Measurements from ENCODE around the gene IL1R2. TPM values are rescaled to one million over a fixed set of nuclear protein-coding genes. Genes with fewer than 3 reads are reported as not detected.

IL1R2 gene
- total and polyA plus RNA-seq, 2 experiments from 2014 or later = not detected

DNA sequence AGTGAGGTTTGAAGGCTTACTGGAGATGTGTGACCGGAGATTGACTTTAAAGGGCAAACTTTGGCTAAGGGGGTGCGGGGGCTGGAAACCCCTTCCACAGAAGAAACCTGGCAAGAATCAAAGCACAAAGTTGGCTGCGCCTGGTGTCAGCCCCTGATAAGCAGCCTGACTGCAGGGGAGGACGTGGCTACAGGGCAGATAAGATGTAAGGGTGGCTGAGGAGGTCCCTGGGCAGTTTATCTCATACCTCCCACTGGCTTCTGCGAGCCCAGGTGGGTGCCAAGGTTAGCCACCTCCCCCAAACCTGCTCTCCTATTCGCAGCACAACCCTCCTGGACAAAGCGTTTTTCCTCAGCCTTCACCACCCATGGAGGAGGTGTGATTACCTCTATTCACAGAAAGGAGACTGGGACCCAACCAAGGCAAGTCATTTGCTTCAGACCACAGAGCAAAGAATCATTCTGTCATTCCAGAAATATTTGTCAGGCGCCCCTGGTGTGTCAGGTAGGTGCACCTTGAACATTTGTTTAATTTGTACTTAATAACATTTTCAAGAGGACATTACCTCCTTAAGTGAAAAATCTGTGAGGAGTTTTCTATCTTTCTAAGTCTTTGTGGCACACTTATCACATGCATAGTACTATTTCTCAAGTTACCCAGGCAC, 77.7 kb downstream of the IL1R2 start (continued):
- TF ChIP-seq, protein P1, sequence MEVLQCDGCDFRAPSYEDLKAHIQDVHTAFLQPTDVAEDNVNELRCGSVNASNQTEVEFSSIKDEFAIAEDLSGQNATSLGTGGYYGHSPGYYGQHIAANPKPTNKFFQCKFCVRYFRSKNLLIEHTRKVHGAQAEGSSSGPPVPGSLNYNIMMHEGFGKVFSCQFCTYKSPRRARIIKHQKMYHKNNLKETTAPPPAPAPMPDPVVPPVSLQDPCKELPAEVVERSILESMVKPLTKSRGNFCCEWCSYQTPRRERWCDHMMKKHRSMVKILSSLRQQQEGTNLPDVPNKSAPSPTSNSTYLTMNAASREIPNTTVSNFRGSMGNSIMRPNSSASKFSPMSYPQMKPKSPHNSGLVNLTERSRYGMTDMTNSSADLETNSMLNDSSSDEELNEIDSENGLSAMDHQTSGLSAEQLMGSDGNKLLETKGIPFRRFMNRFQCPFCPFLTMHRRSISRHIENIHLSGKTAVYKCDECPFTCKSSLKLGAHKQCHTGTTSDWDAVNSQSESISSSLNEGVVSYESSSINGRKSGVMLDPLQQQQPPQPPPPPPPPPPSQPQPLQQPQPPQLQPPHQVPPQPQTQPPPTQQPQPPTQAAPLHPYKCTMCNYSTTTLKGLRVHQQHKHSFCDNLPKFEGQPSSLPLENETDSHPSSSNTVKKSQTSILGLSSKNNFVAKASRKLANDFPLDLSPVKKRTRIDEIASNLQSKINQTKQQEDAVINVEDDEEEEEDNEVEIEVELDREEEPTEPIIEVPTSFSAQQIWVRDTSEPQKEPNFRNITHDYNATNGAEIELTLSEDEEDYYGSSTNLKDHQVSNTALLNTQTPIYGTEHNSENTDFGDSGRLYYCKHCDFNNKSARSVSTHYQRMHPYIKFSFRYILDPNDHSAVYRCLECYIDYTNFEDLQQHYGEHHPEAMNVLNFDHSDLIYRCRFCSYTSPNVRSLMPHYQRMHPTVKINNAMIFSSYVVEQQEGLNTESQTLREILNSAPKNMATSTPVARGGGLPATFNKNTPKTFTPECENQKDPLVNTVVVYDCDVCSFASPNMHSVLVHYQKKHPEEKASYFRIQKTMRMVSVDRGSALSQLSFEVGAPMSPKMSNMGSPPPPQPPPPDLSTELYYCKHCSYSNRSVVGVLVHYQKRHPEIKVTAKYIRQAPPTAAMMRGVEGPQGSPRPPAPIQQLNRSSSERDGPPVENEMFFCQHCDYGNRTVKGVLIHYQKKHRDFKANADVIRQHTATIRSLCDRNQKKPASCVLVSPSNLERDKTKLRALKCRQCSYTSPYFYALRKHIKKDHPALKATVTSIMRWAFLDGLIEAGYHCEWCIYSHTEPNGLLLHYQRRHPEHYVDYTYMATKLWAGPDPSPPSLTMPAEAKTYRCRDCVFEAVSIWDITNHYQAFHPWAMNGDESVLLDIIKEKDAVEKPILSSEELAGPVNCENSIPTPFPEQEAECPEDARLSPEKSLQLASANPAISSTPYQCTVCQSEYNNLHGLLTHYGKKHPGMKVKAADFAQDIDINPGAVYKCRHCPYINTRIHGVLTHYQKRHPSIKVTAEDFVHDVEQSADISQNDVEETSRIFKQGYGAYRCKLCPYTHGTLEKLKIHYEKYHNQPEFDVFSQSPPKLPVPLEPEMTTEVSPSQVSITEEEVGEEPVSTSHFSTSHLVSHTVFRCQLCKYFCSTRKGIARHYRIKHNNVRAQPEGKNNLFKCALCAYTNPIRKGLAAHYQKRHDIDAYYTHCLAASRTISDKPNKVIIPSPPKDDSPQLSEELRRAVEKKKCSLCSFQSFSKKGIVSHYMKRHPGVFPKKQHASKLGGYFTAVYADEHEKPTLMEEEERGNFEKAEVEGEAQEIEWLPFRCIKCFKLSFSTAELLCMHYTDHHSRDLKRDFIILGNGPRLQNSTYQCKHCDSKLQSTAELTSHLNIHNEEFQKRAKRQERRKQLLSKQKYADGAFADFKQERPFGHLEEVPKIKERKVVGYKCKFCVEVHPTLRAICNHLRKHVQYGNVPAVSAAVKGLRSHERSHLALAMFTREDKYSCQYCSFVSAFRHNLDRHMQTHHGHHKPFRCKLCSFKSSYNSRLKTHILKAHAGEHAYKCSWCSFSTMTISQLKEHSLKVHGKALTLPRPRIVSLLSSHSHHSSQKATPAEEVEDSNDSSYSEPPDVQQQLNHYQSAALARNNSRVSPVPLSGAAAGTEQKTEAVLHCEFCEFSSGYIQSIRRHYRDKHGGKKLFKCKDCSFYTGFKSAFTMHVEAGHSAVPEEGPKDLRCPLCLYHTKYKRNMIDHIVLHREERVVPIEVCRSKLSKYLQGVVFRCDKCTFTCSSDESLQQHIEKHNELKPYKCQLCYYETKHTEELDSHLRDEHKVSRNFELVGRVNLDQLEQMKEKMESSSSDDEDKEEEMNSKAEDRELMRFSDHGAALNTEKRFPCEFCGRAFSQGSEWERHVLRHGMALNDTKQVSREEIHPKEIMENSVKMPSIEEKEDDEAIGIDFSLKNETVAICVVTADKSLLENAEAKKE (CRISPR knock-in tag; IDR thresholded peaks at IDR 0.05) = no peak

DNA sequence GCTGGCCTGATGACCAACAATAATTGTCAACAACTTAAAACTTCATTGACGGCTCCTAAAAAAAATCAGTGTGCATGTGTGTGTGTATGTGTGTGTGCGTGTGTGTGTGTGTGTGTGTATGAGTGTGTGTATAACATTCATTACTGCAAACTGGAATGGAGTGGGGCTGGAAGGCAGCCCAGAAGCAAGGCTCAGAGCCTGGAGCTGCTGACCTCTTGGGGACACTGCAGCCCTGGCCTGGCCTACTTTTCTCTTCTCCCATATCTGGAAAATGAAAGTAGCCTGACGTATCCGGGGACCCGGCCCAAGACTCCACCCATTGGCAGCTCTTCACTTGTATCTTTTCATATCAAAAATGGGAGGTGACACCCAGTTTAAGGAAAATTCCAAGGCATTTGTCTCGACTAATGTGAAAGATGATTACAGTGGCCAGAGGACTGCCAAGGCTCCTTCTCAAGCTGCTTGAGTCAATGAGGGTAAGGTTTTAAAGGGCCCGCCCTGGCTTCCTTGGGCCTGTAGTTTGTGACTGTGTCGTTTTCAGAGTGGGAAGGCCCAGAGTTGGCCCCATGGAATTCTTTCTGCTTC, 78.4 kb downstream of the IL1R2 start:
- no peaks in the 10 kb centered on the region for H3K9me2 ChIP-seq (ENCODE audit: insufficient read depth)
- Mint-ChIP-seq H3K27ac (no peak overlapping the region), H3K4me3 (no peak overlapping the region), H3K4me1 (no peaks in the 10 kb centered on the region; the same call in 2 of the 3 replicates), H3K27me3 (ENCODE audit: insufficient read depth, low read depth, poor library complexity) (peaks cover 3% of the 10 kb centered on the region), H3K9me3 (no peaks in the 10 kb centered on the region), H3K36me3 (ENCODE audit: low read depth) (no peaks in the 10 kb centered on the region)
- H3K27me3 ChIP-seq (ENCODE audit: insufficient read depth) = no peaks in the 10 kb centered on the region
- H3K79me2 ChIP-seq (replicated peaks; ENCODE audit: insufficient read depth) = no peaks in the 10 kb centered on the region
- ATAC-seq (no peak), DNase-seq (ENCODE audit: low spot score) (no peak)
- H3K4me3 ChIP-seq = no peak overlapping the region
- no peaks in the 10 kb centered on the region for H4K20me1 ChIP-seq (replicated peaks; ENCODE audit: insufficient read depth)
- H3F3A ChIP-seq (replicated peaks; ENCODE audit: low read depth) = no peaks in the 10 kb centered on the region
- H3K36me3 ChIP-seq (ENCODE audit: insufficient read depth) = no peaks in the 10 kb centered on the region
- H2AFZ ChIP-seq = no peak overlapping the region
- H3K4me2 ChIP-seq = no peak overlapping the region
- no peaks in the 10 kb centered on the region for H3K4me1 ChIP-seq (ENCODE audit: insufficient read depth)
- no peak overlapping the region for H3K27ac ChIP-seq (ENCODE audit: low read depth)
- TF ChIP-seq CREB1 (CRISPR knock-in tag; IDR thresholded peaks at IDR 0.05; ENCODE audit: low read depth) (no peak), NANOG (IDR thresholded peaks at IDR 0.05; ENCODE audit: borderline replicate concordance) (no peak), JUNB (IDR thresholded peaks at IDR 0.05; ENCODE audit: unreplicated experiment) (no peak), EZH2 (IDR thresholded peaks at IDR 0.05; ENCODE audit: low read depth, unreplicated experiment) (no peak), ZNF114 (CRISPR knock-in tag; IDR thresholded peaks at IDR 0.05) (no peak), ZNF331 (CRISPR knock-in tag; IDR thresholded peaks at IDR 0.05; ENCODE audit: low read depth) (no peak), EZH2phosphoT487 (IDR thresholded peaks at IDR 0.05; ENCODE audit: unreplicated experiment) (no peak), STAT1 (IDR thresholded peaks at IDR 0.05; ENCODE audit: unreplicated experiment) (no peak)
- TF ChIP-seq, protein P2, sequence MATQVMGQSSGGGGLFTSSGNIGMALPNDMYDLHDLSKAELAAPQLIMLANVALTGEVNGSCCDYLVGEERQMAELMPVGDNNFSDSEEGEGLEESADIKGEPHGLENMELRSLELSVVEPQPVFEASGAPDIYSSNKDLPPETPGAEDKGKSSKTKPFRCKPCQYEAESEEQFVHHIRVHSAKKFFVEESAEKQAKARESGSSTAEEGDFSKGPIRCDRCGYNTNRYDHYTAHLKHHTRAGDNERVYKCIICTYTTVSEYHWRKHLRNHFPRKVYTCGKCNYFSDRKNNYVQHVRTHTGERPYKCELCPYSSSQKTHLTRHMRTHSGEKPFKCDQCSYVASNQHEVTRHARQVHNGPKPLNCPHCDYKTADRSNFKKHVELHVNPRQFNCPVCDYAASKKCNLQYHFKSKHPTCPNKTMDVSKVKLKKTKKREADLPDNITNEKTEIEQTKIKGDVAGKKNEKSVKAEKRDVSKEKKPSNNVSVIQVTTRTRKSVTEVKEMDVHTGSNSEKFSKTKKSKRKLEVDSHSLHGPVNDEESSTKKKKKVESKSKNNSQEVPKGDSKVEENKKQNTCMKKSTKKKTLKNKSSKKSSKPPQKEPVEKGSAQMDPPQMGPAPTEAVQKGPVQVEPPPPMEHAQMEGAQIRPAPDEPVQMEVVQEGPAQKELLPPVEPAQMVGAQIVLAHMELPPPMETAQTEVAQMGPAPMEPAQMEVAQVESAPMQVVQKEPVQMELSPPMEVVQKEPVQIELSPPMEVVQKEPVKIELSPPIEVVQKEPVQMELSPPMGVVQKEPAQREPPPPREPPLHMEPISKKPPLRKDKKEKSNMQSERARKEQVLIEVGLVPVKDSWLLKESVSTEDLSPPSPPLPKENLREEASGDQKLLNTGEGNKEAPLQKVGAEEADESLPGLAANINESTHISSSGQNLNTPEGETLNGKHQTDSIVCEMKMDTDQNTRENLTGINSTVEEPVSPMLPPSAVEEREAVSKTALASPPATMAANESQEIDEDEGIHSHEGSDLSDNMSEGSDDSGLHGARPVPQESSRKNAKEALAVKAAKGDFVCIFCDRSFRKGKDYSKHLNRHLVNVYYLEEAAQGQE (IDR thresholded peaks at IDR 0.05; ENCODE audit: unreplicated experiment) = no peak
- TF ChIP-seq, protein P3, sequence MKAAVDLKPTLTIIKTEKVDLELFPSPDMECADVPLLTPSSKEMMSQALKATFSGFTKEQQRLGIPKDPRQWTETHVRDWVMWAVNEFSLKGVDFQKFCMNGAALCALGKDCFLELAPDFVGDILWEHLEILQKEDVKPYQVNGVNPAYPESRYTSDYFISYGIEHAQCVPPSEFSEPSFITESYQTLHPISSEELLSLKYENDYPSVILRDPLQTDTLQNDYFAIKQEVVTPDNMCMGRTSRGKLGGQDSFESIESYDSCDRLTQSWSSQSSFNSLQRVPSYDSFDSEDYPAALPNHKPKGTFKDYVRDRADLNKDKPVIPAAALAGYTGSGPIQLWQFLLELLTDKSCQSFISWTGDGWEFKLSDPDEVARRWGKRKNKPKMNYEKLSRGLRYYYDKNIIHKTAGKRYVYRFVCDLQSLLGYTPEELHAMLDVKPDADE (IDR thresholded peaks at IDR 0.05) = no peak

Data from GM23338 (cell line).